Stomach (tissue), 4 donors: ENCODE results near the gene CLCN6.

Experiments used
- CTCF ChIP-seq, 7 experiments: fragments of 450-650 bp in 4 of 7; fragments of 200-600 bp in 3 of 7; sonication (generic) in 3 of 7; IDR thresholded peaks; one replicate each; pipeline ENCODE4 v1.5.1; 2016 to 2019; ENCODE audit warnings: antibody characterized with exemption in 7 of 7, control low read depth in 2 of 7, mild to moderate bottlenecking in 1 of 7
- POLR2A ChIP-seq, 4 donors: fragments of 450-650 bp; IDR thresholded peaks; one replicate each; pipeline ENCODE4 v1.6.1; 2016; ENCODE audit warnings: antibody characterized with exemption in 4 of 4, control low read depth in 2 of 4, mild to moderate bottlenecking in 1 of 4, moderate library complexity in 1 of 4
- POLR2AphosphoS5 ChIP-seq, 3 donors: sonication (generic); formaldehyde crosslinking; IDR thresholded peaks; one replicate each; pipeline ENCODE4 v1.6.1; 2016; ENCODE audit warnings: antibody characterized with exemption in 3 of 3

DNA sequence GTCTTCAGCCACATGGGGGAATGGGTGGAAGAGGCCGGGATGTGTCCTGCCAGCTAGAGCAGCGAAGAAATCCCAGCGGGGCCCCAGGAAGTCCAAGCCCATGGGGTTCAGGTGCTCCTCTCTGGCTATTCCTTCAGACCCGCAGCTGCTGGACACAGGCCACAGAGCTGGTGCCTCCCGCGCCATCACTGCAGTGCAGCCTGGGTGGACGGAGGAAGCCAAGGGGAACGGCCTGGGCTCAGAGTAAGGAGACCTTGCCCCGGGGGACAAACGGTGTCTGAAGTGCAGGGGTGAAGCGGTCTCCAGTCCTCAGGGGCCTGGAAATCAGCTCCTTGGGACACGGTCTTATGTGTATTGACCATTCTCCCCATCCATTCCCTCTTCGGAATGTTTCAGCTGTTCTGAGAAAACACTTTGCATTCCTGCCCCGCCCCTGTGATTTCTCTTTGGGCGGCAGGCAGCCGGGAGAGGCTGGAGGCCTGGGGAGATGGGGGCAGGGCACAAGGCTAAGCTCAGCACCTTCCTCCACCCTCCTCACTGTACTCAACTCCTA, 18.7 kb upstream of the CLCN6 start:
- TF ChIP-seq CTCF (IDR thresholded peaks at IDR 0.05) (no peak), POLR2A (IDR thresholded peaks at IDR 0.05) (no peak), POLR2AphosphoS5 (IDR thresholded peaks at IDR 0.05) (peak; percentile 65 to 81 (median 74))
